ENCODE measurements around the gene PEAK3. TPM values are rescaled to one million over a fixed set of nuclear protein-coding genes. Genes with fewer than 3 reads are reported as not detected.

Gene PEAK3
- total RNA-seq, 1 donor from 2014 or later, result not detected

DNA sequence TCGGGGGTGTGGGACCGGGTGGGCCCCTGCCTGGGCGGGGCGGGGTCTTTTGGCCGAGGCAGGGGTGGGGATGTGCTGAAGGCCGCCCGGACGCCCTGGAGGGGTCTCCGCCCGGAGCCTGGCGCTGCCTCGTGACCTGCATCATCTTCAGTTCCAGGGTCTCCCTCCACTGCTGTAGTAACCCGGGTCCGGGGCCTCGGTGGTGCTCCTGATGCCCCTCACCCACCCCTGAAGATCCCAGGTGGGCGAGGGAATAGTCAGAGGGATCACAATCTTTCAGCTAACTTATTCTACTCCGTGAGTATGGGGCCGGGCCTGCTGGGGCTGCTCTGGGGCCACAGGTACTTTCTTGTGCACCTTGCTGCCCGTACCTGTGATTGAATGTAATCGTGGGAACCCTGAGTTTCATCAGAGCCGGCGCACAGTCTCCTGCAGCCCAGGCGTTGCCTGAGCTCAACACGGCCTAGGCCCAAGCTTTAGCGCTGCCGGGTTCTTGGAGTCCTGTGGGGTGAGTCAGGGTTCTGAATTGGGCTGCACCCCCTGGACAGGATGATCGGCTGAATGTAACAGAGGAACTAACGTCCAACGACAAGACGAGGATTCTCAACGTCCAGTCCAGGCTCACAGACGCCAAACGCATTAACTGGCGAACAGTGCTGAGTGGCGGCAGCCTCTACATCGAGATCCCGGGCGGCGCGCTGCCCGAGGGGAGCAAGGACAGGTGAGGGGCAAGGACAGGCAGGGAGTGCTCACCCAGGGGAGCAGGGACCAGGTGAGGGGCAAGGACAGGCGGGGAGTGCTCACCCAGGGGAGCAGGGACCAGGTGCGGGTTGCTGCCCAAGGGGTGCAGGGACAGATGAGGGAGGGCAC, 10.5 kb downstream of the PEAK3 start:
- no peak for DNase-seq (ENCODE audit: low read depth, low spot score)

DNA sequence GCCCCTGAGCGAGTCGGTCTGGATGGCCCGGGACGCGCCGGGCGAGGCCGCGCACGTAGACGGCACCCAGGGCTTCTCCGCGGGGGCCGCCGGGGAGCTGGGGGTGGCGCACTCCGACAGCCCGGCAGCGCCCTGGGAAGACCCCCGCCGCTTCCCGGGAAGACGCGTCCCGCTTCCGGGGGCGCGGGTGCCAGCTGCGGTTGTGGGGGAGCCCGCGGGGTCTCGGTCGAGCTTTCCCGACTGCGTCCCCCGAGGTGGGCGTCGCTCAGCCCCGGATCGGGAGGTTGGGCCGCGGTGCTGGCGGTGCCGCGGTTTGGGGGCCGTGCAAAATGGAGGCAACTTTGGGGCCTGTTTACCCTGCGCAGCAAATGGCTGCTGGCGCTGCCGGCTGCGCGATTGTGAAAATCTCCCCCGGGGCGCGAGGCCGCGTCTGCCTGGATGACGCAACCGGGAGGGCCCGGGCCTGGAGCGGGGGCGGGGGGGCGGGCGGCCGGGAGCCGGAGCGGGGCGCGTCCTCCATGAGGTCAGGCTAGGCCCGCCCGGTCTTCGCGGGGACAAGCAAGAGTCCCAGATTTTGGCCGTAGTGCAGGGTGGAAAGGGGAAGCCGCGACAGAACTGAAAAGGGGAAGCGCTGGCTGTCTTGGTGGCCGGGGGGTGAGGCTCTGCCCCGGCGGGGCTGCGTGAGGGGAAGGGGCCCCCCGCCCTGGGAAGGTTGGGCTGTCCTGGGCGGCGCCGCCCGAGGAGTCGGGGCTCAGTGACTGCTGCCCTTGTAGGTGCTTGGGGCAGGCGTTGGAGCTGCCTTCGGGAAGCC, 11.3 kb downstream of the PEAK3 start:
- DNase-seq (ENCODE audit: low read depth, low spot score), result peak; percentile 39

DNA sequence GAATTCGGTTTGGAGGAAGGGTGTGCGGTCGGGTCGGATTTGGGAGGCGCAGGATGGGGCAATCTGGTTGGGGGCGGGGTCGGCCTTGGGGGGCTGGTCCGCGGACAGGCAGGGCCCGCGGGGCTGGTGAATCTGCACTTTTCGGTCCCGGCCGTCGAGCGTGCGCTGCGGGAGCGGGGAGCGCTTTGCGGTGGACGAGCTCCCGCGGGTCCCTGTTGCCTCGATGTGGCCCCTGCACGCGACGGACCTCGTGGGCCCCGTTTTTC, 11.9 kb downstream of the PEAK3 start:
- no peak for DNase-seq (ENCODE audit: low read depth, low spot score)

DNA sequence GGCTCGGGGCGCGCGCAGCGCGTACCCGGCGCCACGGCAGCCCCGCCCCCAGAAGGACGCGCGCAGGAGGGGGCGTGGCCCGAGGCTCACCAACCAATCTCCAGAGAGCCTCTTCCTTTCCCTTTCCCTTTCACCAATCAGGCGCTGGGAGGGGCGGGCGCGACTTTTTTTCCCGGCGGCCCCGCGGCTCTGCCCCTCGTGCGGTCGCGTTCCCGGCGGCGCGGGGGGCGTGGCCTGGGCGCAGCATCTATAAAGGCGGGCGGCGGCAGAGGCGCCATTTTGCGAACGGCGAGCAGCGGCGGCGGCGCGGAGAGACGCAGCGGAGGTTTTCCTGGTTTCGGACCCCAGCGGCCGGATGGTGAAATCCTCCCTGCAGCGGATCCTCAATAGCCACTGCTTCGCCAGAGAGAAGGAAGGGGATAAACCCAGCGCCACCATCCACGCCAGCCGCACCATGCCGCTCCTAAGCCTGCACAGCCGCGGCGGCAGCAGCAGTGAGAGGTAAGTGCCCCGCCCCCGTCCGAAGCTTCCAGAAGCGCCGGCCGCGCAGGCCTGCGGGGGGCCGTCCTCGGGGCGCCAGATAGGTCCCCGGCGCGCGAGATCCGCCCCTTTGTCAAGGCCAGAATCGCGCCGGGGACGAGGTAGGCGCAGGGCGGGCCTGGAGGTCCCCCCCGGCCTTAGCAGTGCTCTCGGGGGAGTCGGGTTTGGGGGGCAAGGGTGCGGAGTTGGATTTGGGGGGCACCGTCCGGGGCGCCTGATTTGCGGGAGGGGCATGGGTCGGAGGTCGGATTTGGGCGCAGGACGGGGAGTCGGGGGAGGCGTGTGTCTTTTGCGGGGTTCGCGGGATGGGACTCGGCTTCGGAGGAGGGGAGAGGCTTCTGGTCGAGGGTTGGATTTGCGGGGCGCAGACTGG, 12.5 kb downstream of the PEAK3 start:
- peak; percentile 80 for DNase-seq (ENCODE audit: low read depth, low spot score)

DNA sequence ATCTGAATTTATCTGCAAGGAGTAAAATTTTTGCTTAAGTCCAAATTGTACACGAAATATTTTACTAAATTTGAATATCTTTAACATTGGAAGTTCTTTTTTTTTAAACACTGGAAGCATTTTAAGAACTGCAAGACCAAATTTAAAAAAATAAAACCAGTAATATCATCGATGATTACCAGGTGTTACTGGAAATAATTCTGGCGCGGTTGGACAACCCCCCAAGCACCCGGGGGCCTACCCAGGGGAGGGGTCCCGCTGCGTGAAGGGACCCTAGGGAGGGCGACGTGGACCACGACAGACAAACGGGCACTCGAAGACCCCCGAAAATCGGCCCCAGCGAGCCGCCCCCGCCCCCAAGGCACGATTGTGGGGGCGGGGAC, 13.1 kb downstream of the PEAK3 start:
- DNase-seq (ENCODE audit: low read depth, low spot score), result no peak

DNA sequence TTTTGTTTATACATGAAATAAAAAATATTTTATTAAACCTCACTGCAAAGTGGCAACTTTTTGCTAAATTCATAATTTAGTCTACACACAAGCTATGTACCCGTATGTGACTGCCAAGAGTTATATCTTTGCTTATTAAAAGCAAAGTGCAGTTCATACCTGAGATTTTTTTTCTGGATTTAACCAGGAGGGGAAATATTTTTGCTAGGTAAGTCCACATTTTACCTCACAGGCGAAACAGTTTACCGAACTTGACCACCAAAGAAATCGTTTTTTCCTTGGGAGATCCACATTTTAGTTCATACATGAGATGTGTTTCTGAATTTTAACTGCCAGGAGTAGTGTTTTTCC, 13.5 kb downstream of the PEAK3 start:
- no peak for DNase-seq (ENCODE audit: low read depth, low spot score)

DNA sequence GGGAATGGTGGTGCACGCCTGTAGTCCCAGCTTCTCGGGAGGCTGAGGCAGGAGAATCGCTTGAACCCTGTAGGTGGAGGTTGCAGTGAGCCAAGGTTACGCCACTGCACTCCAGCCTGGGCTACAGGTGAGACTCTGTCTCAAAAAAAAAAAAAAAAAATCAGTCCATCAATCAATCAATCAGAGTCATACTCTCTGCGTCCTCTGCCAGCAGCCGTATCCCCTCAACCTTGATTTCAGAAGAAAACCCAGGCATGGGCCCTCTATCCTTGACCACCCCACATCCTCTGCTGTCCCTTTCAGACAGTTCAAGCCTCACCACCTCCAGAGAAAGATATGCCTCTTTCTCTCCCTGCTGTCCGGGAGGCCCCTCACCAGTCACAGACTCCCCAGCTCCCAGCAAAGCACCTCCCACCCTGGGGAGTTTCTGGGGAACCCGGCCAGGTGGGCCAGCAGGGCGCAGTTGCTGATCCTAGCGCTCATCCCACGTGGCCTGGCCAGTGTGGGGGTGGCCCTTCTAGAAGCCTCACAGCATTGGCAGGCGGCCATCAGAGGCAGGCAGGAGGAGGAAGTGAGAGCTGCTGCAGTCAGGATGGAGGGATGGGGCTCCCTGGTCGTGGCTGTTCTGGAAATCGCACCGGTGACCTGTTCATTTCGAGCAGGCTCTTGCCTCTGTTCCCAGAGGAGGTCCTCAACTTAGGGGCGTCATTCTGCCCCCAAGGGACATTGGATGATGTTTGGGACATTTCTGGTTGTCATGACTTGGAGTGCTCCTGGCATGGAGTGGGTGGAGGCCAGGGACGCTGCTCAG, 15.6 kb downstream of the PEAK3 start:
- peak; percentile 47 for DNase-seq (ENCODE audit: low read depth, low spot score)

DNA sequence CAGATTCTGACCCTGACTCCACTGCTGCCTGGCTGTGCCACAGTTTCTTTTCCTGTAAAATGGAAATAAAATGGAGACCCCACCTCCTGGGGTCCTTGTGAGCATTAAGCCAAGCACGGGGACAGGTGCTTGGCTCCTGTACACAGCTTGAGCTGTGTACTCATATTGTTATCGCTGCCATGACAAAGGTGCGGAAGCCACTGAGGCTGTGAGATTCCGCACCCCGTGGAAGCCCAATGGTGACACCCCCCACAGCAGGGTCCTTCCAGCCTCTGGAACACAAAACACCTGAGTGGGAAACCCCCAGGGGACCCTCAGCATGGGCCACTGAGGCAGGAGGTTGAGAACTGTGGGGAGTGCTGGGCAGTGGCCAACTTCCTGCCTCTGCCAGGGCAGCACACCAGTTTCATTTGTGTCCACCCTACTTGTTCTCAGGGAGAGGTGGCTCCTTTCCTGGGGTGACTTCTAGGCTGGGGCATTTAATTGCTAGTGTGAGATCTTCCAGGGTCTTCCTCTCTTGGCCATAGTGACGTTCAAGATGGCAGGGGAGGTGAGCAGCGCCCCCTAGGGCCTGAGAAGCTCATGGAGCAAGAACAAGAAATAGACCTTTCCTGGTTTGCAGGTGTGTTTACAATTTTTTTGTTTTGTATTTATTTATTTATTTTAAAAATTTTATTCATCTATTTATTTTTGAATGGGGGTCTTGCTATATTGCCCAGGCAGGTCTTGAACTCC, 20.4 kb downstream of the PEAK3 start:
- DNase-seq (ENCODE audit: low read depth, low spot score), result no peak

DNA sequence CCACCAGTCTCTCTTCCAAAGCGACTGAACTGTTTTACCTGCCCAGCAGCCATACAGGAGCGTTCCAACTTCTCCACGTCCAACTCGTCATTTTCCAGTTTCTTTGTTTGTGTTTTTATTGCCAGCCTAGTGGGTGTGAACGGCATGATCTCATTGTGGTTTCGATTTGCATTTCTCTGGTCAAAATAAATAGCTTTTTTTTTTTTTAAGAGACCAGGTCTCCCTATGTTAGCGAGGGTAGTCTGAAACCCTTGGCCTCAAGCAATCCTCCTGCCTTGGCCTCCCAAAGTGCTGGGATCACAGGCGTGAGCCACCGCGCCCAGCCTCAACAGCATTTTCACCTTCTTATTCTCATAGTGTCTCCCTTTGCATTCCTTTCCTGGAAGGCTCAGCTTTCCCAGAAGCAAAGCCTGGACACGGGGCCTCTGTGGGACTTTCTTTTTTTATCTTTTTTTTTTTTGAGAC, 21.6 kb downstream of the PEAK3 start:
- DNase-seq (ENCODE audit: low read depth, low spot score), result no peak

DNA sequence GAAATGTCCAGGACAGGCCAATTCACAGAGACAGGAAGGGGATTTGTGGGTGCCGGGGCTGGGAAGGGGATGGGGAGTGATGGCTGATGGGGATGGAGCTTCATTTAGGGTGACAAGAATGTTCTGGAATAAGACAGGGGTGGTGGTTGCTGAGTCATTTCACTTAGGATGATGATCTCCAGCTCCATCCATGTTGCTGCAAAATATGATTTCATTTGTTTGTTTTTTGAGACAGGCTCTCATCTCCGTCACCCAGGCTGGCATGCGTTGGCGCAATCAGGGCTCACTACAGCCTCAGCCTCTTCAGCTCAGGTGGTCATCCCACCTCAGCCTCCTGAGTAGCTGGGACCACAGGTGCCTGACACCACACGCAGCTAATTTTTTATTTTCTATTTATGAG, 22.6 kb downstream of the PEAK3 start:
- no peak for DNase-seq (ENCODE audit: low read depth, low spot score)

DNA sequence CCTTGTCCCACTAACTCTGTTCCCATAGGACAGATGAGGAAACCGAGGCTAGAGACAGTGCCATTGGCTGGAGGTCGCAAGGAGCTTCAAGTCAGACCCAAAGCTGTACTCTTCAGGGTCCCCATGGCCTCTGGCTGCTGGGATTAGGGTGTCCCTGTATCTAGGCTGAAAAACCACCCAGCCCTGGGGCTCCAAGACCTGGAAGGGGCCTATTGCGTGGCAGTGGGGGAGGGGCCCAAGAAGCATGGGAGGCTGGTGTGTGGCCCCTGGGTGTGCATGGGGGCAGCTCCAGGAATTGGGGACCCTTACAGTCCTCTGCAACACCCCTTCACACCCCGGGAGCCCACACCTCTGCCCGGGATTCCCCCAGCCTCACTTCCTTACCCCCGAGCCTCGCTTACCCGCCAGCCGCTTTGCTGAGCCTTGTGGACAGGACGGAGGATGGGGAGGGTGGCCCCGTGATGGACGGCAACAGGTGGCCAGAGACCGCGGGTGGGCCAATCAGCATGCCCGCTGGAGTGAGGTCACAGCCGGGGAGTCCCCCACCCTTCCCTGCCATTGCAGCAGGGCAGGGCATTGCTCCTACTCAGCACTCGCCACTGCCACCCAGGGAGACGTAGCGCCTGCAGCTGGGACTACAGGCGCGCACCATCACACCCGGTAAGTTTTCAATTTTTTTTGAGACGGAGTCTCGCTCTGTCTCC, 25.8 kb downstream of the PEAK3 start, which contains the start of gene JSRP1:
Gene JSRP1, minus strand, starts transcription at position 436 of the 704 bp plus-strand sequence. CDS start 1,103 bp downstream, outside the sequence.
- DNase-seq (ENCODE audit: low read depth, low spot score), result no peak

DNA sequence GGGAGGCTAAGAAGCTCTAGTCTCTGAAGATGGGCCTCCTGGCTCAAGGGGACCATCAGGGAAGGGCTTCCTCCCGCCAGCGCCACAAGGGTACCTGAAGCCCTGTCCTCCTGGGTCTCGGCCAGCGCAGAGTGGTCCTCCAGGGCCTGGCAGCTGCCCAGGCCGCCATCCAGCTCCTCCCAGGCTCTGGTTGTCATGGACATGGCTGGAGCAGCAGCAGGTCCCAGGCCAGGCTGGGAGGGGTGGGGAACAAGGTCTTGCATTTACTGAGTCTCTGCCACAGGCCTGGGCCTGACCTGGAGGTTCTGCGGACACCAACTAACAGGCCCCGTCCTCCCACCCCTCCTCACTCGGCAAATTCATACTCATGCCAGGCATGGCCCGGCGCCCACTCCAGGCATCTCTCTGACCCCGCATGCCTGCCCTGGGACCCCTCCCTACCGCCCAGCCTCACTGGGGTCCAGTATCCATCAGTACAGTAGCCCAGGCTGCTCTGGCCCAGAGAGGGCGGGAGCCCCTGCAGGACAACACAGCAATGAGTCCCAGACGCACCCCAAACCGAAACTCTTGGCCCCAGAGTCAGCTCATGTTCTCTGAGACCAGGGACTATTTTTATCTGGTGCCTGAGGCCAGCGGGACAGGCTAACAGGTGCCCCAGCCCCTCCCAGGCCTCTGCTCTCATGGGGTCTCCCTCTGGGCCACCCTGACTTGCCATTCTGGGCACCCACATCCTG, 26.7 kb downstream of the PEAK3 start:
- DNase-seq (ENCODE audit: low read depth, low spot score), result no peak

DNA sequence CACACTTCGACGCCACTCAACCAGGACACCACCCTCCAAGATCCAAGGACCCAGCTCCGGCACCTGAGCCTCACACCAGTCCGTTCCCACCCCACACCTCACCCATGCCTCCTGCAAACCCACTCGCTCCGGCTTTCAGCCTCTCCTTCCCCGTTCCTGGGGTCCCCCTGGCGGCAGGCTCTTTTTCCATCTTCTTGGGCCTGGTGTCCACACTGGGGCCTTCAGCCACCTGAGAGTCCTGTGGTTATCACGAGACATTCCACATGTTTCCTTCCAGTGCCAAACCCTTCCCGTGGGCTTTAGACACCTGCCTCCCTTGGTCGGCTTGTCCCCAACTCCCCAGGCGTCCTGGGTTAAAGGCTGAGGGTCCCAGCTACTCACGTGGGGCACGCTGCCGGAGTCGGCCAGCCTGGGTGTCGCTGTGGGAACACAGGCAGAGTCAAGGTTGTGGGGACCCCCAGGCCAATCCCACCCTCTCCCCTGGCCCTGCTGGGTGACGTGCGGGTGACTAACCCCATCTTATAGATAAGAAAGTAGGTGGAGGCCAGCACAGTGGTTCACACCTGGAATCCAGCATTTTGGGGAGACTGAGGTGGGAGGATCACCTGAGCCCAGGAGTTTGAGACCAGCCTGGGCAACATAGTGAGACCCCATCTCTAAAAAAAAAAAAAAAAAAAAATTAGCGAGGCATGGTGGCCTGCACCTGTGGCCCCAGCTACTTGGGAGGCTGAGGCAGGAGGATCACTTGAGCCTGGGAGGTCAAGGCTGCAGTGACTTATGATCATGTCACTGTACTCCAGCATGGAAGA, 27.7 kb downstream of the PEAK3 start:
- no peak for DNase-seq (ENCODE audit: low read depth, low spot score)

DNA sequence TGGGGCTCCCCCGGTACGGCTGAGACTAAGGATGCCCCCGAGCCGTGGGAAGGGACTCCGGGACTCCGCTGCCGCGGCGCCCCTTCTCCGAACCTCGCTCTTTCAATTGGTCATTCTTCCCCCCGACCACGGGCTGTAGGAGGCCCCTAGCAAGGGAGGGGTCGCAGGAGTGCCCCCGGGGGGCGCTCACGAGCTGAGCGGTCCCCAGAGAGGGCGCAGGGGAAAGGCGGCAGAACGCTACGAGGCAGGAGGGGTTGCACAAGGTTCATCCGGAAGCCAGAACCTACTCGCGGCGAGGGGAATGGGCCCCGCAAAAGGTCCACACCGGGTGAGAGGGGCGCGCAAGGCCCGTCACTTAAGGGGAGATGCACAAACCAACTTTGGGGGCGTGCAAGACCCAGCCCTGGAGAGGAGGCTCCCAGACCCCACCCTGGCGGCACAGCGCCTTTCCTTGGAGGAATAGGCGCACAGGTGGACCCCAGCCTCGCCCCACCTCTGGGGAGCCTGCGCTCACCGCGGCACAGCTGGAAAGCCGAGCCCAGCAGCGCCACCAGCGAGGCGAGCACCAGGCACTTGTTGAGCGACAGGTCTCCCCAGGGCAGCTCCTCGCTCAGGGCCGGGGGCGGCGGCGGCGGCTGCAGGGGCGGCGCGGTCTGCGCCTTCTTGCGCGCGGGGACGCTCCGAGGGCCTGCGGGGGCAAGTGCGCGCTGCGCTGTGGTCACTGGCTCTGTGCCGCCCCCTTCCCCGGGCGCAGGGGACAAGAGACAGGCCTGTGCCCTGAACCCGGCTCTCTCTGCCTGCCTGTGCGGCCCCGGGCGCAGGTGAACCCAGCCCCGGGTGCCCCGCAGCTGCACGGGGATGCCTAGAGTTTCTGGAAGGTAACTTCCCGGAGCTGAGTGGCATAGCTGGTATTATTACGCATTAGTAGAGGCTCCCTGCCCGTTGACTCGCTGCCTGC, 28.6 kb downstream of the PEAK3 start:
- no peak for DNase-seq (ENCODE audit: low read depth, low spot score)

DNA sequence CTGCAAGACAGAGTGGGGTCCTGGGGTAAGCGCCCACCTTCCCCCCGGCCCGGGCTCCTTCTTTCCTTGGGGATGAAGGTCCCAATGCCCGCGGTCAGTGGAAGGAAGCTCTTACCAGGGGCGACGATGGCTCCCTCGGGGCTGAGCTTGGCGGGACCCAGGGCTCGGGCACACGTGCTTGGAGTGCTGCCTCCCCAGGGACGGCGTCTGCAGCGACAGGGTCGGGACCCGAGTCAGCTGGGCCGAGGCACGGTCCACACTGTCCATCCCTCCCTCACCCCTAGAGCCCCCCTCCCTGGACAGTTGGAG, 29.2 kb downstream of the PEAK3 start:
- no peak for DNase-seq (ENCODE audit: low read depth, low spot score)

DNA sequence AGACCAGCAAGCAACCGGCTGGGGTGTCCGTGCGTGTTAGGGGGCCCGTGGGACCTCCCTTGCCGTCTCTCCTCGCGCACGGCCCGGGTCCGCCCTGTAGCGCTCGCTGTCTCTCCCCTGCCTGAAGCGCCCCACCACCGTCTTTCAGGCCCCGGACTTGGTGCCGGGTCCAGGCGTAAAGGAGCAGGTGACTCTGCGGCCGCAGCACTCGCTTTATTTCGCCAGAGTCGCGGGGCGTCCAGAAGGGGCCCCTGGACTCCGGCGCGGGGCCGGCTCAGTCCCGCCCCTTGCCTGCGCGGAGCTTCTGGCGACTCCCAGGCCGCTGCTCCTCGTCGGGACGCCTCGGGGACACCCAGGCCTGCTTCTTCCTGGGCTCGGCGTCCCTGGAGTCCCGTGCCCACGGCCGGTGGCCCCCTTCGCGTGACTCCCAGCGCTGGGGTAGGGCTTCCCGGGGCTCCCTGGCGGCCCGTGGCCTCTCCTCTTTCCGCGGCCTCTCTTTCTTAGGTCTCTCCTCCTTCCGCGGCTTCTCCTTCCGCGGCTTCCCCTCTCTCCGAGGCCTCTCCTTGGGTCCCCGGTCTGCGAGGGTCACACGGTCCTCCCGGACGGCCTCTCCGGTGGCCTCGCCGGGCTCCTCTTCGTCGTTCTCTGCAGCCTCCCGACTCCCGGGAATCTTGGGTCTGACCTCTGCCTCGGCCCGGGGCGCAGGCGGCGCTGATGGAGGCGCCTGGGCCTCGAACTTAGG, 29.7 kb downstream of the PEAK3 start:
- DNase-seq (ENCODE audit: low read depth, low spot score), result no peak

All from pulmonary artery endothelial cell (primary cell).